Measurements from ENCODE around the gene MSANTD2. TPM values are rescaled to one million over a fixed set of nuclear protein-coding genes. Genes with fewer than 3 reads are reported as not detected.

MSANTD2 gene
- total and polyA plus RNA-seq, 9 of the 15 experiments (the other 6 are each of a cell fraction or from before 2014, with no cell fraction given) = 1.3 to 9.9 (median 5.3) TPM

DNA sequence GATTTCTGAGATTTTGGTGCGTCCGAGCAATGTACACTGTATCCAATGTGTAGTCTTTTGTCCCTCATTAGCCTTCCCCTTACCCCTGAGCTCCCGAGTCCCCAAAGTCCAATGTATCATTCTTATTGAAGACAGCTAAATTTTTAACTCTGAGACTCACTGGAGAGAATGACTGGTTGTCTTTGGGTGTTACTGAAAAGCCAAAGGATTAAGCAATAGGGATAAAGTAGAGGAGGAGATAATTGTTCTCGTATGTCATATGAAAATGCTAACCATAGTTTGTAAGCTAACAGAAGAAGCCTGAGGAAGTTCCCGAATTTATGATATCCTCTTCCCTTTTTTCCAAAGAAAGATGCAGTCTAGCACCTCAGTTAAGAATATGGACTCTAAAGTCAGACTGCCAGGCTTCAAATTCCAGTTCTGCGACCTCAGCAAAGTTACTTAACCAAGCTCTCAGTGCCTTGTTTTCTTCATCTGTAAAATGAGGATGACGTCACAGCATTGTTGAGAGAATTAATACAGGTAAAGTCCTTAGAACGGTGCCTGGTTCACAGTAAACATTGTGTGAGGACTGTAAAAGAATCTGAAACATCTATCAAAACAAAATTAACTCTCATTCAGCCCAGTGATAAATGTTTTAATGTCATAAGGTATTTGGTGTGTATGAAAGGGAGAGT, 1.6 kb upstream of the MSANTD2 start (continued):
- TF ChIP-seq, protein P1, sequence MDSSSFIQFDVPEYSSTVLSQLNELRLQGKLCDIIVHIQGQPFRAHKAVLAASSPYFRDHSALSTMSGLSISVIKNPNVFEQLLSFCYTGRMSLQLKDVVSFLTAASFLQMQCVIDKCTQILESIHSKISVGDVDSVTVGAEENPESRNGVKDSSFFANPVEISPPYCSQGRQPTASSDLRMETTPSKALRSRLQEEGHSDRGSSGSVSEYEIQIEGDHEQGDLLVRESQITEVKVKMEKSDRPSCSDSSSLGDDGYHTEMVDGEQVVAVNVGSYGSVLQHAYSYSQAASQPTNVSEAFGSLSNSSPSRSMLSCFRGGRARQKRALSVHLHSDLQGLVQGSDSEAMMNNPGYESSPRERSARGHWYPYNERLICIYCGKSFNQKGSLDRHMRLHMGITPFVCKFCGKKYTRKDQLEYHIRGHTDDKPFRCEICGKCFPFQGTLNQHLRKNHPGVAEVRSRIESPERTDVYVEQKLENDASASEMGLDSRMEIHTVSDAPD (CRISPR knock-in tag; IDR thresholded peaks at IDR 0.05) = no peak
- TF ChIP-seq, protein P2, sequence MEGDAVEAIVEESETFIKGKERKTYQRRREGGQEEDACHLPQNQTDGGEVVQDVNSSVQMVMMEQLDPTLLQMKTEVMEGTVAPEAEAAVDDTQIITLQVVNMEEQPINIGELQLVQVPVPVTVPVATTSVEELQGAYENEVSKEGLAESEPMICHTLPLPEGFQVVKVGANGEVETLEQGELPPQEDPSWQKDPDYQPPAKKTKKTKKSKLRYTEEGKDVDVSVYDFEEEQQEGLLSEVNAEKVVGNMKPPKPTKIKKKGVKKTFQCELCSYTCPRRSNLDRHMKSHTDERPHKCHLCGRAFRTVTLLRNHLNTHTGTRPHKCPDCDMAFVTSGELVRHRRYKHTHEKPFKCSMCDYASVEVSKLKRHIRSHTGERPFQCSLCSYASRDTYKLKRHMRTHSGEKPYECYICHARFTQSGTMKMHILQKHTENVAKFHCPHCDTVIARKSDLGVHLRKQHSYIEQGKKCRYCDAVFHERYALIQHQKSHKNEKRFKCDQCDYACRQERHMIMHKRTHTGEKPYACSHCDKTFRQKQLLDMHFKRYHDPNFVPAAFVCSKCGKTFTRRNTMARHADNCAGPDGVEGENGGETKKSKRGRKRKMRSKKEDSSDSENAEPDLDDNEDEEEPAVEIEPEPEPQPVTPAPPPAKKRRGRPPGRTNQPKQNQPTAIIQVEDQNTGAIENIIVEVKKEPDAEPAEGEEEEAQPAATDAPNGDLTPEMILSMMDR (IDR thresholded peaks at IDR 0.05 in 2 of 3, conservative IDR thresholded peaks at IDR 0.05 in 1 of 3; ENCODE audit: insufficient read depth in 2 of 3, low read depth in 1 of 3, low read length in 3 of 3) = no peak
- TF ChIP-seq LCOR (CRISPR knock-in tag; IDR thresholded peaks at IDR 0.05) = no peak
- TF ChIP-seq, protein P3, sequence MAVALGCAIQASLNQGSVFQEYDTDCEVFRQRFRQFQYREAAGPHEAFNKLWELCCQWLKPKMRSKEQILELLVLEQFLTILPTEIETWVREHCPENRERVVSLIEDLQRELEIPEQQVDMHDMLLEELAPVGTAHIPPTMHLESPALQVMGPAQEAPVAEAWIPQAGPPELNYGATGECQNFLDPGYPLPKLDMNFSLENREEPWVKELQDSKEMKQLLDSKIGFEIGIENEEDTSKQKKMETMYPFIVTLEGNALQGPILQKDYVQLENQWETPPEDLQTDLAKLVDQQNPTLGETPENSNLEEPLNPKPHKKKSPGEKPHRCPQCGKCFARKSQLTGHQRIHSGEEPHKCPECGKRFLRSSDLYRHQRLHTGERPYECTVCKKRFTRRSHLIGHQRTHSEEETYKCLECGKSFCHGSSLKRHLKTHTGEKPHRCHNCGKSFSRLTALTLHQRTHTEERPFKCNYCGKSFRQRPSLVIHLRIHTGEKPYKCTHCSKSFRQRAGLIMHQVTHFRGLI (CRISPR knock-in tag; IDR thresholded peaks at IDR 0.05) = no peak
